Activated CD8-positive, alpha-beta memory T cell treated with anti-CD3 and anti-CD28 coated beads, Interleukin-2, amount 50 U/mL, for 1 hour (primary cell): Measurements from ENCODE around the gene AJUBA.
"Not testable (repeated sequence)": the region's sequence is repeated elsewhere in the genome, so short reads cannot be mapped to it uniquely, and the experiment has no call there.

Experiments
- DNase-seq: peaks from one replicate; pipeline ENCODE4 v3.0.0-alpha.2; 2020; ENCODE audit errors: extremely low read depth

AJUBA gene

DNA sequence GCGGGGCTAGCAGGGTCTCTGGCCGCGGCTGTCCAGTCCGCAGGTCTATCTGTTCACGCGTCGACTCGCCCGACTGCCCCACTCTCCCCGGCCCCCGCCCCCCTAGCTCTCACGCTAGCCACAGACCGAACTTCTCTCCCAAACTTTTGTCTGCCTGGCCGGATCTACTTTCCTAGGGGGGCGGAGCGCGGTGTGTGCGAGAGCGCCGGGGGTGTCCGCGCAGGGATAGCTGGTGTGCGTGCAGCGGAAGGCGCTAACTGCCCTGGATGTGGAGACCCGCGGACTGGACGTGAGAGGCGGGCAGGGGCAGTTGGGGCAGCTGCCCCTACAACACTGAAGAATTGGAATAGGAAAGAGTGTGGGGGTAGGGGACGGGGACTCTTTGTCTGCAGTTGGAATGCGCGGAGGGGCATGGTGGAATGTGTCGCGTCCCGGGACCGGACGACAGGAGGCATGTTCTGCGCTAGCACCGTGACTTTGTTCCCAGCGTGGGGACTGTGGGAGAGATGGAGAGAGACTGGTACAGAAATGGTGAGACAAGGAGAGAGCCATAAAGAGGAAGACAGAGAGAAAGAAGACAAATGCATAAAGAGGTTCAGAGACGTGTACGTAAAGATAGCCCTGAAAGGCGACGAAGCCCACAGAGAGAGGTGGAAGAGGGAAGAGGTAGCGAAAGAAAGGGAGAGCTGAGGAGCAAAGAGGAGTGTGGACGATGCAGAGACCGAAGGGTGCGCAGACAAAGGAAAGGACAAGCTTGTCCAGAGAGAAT is at the start of gene AJUBA:
Gene AJUBA, minus strand, starts transcription at position 75 of the 769 bp plus-strand sequence. CDS start 285 bp downstream, outside the sequence.
- DNase-seq: peak; percentile 27

DNA sequence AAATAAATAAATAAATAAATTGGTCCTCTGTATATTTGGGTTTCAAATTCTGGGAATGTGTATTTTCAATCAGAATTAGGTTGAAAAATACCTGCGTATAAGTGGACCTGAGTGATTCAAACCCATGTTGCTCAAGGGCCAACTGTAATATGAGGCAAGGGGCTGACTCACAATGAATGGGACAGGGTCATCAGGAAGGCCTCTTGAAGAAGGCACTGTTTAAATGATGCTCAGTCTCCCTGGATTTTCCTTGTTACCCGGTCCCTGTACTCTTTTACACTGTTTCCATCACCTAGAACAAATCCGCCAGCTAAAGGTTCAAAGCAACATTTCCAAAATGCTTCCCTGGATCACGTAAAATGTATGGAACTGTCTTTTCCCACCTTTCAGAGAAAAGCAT is 48.6 kb upstream of the AJUBA start:
- DNase-seq: no peak

DNA sequence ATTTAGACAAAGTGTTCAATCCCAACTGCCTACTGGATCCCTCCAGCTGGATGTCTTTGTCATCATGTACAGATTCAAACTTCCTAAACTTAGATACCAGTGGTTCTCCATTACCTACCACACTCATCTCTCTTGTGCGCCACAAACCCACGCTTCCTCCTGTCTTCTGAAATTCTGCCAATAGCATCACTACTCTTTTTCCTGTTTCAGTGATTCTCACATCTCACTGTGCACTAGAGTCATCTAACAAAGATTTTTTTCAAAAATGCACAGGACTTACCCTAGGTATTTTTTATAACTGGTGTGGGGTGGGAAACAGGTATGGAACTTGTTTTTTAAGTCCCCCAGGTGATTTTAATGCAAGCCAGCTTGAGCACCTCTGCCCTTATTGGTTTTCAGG is 46.4 kb upstream of the AJUBA start:
- DNase-seq: no peak

DNA sequence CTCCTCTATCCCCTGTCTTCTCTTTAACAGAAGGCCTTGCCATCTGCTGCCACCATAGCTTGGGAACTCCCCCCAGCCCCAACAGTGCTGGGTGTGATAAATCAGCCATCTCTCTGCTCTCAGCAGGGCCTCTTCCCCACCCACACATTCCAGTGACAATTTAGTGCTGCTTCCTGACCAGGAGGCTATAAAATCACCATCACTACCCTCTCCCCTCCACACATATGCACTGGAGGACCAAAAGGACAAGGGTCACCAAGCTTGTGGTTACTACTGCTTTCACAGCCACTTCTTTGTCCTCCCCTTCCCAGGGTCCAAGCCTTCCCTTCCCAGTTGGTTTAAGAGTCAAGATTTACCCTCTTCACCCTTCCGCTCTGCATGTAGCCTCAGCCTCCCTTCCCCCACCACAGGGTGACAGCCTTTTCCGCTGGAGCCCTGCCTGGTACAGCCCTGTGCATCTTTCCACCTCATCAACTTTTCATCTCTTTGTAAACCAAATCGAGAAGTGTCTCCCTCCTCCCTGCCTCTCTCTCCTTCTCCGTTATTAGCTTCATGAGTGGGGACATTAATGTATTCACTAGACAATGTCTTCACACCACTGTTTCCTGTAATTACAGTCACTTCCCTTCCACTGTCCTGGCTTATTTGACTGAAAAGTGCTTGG is 42.9 kb upstream of the AJUBA start:
- no peak for DNase-seq

DNA sequence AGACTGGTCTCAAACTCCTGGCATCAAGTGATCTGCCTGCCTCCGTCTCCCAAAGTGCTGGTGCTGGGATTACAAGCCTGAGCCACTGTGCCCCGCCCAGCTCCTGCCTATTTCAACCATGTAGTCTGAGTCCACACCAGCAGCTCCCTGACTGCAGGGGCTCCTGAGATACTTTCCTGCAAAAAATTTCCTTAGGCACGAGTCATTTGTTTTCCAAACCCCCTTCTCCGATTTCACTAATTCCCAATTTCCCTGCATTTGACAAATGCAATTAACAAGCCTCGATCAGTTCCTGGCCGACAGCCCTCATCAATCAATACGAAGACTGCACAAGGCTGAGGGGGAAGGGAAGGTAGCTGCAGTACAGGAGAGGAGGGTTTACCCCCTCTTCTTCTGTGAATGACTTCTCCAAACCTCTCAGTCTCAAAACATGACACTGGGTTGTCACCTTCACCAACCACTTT is 42.3 kb upstream of the AJUBA start:
- DNase-seq: no peak

DNA sequence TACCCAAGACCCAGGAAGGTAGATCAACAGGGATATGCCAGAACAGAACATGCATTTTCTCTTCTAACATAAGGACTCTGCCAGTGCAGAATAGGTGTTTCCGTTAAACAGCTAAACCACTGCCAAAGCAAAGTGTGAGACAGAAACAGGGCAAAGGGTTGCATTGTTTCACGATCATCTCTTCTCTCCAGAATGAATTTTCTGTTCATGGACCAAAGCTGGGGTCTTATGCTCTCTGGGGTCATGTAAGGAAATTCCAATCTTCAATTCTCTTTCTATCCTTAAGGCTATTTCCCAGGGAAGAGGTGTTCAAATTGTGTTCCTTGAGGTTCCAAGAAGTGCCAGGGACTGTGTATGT is 41.4 kb upstream of the AJUBA start:
- DNase-seq: no peak

DNA sequence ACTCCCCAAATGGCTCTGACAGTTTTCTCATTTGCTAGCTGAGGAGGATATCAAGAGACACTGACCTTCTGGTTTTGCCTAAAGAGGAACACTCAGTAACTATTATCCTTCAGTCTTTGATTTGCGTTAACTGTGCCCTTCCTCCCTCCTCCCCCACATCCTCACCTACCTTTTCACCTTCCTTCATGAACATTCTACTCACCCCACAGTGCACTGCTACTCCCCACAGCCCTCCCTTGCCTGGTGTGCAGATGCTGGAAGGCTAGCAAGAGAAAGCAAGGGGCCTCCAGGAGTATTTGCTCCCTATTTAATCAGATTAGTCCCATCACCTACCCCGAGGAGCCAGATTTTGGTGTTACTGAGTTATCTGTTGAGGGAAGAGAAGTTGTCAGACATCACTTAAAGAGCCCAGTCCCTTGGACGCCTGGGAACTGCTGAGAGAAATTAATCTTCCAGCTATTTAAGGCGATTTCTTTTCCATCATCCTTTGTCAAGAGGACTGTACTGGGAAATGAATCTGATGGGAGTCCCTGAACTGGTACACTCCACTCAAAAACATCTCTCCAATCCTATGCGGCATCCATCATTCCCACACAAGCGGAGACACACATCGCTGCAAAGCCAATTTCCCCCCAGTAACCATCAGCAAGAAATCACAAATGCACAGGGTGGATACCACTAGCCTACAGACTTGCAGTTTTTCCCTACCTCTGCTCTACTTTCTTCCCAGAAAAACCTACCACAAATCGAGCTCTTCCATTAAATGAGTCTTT is 40.9 kb upstream of the AJUBA start:
- DNase-seq: no peak

DNA sequence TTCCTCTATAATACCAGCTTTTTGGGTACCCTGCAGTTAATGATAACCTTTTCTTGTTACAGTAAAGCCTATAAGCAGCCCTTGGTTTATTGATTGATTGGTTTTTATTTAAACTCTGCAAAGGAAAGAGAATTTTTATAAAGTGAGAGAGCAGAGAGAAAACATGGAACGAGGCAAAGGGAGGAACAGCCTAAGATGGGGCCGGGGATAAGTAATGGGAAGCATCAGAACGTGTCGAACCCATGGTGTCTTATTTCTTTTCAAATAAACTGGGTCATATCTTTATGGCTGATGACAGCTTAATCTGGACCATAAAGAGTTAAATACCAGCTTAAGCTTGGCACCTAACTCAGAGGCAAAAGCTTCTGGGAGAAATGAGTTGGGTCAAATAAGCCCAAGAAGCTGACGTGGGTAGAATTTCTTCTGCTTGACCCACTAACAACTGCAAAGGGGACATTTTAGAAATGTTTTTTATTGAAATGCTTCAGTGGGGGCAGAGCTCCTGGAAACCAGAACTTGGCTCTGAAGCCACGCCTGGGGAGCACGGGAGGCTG is 39.6 kb upstream of the AJUBA start:
- DNase-seq: no peak

DNA sequence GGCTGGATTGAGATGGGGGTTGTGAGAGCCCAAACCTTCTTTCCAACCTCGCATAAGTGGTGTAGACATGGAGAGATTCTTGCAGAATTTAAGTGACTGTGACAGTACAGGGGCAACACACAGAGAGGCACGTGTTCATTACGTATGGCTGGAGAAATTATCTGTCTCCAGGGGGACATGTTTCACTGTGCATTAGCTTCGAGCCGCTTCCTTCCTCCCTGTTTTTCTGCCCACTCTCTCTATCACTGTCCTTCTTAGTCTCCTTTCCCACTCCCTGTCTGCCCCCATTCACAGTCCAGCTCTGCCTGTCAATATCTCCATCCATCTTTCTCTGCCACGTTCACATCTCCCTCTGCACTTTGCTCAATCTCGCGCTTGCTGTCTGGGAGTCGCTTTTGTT is 39.1 kb upstream of the AJUBA start:
- no peak for DNase-seq

DNA sequence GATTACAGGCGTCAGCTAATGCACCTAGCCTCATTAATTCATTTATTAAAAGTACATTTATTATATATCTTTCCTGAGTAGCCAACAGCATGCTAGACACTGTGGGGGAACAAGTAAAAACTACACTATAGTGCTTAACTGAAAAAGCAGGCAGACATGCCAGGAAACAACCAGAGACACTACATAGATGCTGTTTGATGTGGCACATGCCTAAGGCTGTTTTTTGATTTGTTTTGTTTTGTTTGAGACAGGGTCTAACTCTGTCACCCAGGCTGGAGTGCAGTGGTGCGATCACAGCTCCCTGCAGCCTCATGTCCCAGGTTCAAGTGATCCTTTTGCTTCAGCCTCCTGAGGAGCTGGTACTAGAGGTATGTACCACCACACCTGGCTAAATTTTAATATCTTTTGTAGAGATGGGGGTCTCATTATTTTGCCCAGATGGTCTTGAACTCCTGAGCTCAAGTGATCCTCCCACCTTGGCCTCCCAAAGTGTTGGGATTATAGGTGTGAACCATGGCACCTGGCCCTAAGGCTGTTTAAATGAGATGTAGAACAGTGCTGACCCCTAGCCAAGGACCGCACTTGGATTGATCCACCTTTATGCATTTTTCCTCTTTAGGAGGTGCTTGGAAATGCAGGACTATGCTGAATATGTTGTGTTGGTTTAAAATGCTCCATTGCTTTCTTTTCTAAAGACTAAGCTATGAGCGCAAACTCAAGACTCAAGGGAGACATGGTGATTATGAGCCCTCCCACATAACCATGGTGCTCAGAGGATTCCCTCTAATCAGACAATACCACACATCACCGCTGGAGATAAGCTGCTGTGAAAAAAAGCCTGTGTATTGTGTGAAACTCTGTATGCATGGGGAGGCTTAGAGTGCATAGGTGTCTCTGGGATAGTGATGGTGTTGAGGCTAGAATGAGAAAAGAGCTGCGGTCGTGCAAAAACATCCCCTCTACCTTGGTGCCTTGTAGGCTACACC is 38.1 kb upstream of the AJUBA start:
- no peak for DNase-seq

DNA sequence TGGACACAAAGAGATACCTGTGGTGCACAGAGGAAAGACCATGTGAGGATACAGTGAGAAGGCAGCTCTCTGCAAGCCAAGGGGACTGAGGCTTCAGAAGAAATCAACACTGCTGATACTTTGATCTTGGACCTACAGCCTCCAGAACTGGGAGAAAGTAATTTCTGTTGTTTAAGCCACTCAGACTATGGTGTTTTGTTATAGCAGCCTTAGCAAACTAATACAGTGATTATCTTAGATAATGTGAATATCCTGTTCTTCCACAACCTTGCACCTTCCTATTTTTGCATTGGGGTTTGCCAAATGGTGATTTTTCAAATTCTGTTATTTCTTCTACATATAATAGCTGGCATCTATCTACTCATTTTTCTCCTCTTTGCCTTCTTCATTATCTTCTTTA is 35.8 kb upstream of the AJUBA start:
- no peak for DNase-seq

DNA sequence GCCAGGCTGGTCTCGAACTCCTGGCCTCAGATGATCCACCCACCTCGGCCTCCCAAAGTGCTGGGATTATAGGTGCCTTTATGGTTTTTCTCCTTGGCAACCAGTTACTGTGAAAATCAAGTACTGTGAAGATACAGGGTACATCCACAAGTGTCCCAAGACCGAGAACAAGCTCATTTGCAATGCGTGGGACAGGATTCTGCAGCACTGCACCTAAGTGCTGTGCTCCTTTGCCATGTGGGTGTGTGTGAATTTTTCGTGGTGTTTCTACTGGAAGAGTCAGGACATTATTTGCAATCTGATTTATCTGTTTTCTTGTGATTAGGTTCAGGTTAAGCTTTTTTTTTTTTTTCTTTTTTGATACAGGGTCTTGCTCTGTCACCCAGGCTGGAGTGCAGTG is 34.7 kb upstream of the AJUBA start:
- no peak for DNase-seq

DNA sequence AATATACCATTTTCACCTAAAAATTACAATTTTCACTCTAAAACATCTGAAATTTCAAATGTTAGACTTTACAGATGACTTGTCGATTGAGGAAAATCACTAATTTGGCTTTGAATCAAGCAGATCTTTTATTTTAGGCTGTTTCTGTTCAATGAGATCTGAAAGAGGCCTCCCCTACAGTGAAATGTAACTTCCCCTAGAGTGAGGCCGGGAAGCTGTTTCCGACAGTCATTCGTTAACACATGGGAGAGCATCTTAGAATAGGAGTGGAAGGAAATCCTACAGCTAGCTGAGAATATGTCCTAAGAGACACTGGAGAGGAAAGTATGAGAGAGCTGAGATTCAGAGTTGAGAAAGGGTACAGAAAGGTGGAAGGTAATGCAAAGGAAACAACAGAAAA is 33.3 kb upstream of the AJUBA start:
- no peak for DNase-seq

DNA sequence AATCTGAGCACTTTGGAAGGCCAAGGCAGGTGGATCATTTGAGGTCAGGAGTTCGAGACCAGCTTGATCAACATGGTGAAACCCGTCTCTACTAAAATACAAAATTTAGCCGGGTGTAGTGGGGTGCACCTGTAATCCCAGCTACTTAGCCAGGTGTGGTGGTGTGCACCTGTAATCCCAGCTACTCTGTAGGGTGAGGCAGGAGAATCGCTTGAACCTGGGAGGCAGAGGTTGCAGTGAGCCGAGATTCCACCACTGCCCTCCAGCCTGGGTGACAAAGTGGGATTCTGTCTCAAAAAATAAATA is 31.4 kb upstream of the AJUBA start:
- DNase-seq: not testable (repeated sequence)

DNA sequence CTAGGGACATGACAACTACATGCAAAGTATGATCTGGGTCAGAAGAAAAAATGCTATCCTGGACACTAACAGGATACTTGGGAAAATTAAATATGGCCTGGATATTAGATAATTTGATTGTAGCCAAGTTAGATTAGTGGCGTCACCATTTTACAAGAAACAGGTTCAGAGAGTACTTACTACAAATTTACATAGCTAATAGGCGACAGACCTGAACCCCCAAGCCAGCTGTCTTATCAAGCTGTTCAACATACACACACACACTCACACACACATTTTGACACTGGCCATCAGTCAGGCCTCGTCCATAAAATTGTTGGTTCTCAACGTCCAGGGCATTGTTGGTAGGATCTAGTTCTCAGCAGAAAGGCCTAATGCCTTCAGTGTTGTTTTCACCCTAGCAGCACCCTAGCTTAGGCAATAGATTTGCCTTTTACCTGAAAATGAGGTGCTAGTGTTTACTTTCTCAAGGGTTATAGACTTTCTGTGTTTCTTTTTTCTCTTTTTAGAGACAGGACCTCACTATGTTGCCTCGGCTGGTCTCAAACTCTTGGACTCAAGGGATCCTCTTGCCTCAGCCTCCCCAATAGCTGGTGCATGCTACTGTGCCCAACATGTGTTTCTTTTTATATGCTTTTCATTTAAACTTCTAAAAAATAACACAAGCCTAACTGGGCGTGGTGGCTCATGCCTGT is 30.9 kb upstream of the AJUBA start:
- DNase-seq: no peak

DNA sequence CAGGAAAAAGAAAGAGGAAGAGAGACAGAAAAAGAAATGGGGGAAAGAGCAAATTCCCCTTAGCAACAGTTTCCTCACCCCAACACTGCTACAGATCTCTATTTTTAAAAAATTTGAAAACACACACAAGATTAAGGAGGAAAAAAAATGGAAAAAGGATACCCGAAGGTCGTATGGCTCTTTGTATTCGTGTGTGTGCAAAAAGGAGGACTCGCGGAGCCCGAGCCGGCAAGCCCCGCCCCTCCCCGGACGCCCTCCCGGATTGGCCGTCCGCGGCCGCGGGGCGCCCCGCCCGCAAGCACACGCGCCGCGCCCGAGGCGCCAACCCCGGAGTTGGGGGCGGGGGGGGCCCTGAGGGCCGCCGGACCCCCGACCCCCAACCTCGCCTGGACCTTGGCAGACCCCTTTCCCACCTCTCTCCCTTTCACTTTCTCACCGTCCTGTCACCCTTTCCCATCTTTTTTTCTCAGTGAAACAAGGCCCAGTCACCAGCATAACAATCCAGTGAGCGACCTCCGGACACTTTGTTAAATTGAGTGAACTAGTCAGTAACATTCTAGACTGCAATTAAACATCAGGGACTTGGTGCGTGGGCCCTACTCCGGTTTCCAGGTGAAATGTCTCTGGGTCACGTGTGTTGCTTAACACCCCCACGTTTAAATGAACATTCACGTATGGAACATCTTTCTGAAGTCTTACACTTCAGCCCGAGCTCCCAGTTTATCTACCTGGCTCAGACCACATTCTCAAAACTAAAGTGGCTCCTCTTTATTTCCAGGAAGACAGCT is 27.8 kb upstream of the AJUBA start, which contains the start of gene C14orf93:
Gene C14orf93, minus strand, starts transcription at position 205 of the 788 bp plus-strand sequence. CDS start 11,120 bp downstream, outside the sequence.
- DNase-seq: peak; percentile 37

DNA sequence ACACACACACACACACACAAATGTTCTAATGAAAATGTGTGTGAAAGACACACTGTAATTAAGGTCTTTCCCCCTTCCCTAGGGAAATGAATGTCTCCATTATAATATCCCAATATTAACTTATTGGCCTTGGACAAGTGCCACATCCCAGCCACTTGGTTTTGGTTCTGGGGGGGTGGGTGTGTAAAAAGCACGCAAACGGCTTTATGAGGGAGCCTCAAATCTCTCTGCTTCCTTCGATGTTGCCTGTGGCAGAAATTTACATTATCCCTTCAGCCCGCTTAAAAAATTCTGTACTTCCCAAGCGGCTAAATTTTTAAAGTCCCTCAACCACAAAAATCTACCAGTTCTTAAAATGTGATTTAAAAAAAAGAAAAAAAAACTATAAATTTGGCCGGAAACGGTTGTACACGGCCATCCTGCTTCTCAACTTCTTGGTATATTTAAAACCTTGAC is 27.2 kb upstream of the AJUBA start:
- no peak for DNase-seq

DNA sequence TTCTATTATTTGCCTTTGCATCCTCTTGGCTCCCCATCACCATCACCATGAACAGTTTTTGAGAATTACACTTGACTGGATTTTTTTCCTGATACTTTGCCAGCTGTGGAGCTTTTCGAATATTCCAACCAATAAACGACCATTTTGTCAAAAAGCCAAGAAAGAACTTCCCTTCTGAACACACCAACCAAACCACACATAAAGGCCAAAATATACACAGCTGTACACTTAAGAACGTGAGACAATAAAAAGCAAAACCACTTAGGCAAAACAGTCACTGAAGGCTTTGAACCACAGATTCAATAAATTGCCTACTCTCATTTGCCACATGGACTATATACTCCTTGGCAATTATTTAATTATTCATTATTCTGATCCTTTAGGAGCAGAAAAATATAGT is 26.5 kb upstream of the AJUBA start:
- DNase-seq: no peak

DNA sequence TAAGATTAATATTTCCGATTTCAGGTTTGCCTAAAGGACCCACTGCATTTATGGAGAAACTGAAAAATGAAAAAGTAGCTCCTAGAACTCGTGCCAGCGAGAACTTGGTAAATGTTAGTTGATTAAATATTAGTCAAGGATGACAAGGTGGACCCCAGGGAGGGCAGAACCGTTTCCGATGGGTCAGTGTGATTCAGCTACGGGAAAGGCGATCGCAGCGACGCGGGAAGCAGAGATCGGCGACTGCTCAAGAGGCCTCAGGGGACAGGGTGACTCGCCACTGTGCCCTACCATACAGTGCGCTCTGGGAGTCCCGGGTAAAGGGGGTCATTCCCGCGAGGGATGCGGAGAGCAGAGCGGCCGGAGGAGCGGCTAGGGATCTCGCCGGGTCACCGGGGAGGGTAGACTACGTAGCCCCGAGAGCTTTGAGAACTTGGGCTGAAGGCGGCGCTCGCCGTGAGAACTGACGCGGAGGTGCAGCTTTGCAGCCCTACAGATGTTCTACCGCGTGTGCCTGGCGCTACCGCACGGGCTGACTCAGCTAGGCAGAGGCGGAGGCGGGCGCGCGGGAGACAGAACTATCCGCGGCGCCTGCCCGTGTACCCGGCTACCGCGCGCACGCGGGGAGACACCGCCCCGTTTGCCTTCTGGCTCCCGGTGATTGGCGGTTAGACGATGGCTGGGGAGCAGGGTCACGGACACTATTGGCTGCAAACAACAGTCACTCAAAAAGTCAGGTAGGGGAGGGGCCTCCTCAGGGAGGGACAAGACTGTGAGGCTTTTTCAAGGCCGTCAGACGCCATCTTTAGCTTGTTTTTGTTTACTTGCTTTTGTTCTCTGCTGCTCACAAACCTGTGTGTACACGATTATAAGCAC is 24.4 kb upstream of the AJUBA start:
- peak; percentile 92 for DNase-seq
